Glomerular visceral epithelial cell (primary cell): Measurements from ENCODE around the gene PPP2R2C.

Source experiments
- DNase-seq: peaks from one replicate; pipeline ENCODE4 v3.0.0-alpha.2; 2016; ENCODE audit errors: extremely low spot score

PPP2R2C gene

DNA sequence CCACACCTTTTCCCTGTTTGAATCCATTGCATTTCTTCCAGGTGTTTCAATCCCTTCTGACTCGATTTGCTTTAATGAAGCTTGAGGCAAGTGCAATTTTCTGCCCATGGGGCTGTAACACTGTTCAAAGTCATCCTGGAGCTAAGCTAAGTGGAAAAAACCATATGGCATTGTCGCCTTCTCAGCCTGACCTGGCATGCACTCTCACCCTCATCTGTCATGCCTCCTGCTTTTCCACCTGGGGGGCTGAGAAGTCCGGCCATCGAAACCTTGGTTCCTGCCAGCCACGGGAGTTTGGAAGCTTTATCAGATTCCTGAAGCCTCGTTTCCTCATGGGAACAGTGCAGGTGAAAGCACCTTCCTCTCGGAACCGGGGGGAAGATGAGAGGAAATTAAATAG, 164.5 kb downstream of the PPP2R2C start:
- DNase-seq = no peak

DNA sequence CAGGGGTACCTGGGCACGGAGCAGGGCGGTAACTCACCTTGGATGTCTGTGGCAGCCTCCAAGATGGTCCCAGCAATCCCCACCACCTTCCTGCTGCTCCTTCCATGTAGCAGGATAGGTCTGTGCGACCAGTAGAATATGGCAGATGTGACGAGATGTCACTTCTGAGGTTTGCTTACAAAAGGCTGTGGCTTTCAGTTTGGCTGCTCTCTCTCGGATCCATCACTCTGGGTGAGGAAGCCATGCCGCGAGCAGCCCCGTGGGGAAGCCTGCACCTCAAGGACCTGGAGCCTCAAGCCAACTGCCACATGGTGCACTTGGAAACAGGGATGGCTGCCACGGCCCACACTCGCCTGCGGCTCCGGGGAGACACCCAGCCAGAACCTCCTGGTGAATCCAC, 165.2 kb downstream of the PPP2R2C start:
- no peak for DNase-seq

GRCh38 chr4:6306299-6306698, 166.1 kb downstream of the PPP2R2C start:
- no peak for DNase-seq

- no peak for DNase-seq
These were observed 168.5 kb downstream of the PPP2R2C start for GRCh38 chr4:6303943-6304342.

GRCh38 chr4:6302869-6303268, 169.5 kb downstream of the PPP2R2C start:
- no peak for DNase-seq

- DNase-seq = no peak
These were observed 170.5 kb downstream of the PPP2R2C start for GRCh38 chr4:6301732-6302442.

GRCh38 chr4:6301051-6301731, 171.2 kb downstream of the PPP2R2C start:
- DNase-seq = no peak

DNA sequence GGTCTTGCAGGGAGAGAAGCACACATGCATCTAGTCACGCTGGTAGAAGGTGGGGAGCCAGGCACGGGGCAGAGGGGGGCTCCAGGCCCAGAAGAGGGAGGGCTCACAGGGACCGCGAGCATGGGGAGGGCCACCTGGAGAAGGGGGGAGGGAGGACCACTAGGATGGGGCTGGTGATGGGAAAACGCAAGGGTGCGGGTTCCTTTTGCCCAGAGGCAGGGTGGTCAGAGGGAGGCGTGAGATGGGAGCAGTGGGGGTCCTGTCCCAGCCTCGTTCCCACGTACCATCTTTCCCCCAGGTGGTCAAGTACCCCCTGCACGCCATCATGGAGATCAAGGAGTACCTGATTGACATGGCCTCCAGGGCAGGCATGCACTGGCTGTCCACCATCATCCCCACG, 172.1 kb downstream of the PPP2R2C start:
- no peak for DNase-seq

DNA sequence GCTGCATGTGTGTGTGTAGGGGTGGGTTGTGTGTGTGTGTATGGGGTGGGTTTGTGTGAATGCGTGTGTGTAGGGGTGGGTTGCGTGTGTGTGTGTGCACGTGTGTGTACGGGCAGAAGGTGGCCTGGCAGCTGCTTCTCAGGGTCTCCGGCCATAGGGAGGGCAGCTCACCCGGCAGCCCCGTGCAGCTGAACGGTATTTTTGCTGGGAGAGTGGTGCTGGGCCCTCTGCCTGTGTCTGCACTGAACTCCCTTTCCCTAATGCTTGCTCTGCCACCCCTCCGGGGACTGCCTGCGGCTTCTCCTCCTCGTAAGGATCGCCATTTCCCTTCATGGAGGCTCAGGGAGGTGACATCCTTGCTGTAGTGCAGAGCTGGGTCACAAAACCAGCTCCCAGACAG, 172.5 kb downstream of the PPP2R2C start:
- DNase-seq = no peak

GRCh38 chr4:6298852-6299251, 173.6 kb downstream of the PPP2R2C start:
- no peak for DNase-seq

GRCh38 chr4:6298035-6298434, 174.4 kb downstream of the PPP2R2C start:
- no peak for DNase-seq

- DNase-seq = no peak
These were observed 175.1 kb downstream of the PPP2R2C start for GRCh38 chr4:6297266-6297815.

DNA sequence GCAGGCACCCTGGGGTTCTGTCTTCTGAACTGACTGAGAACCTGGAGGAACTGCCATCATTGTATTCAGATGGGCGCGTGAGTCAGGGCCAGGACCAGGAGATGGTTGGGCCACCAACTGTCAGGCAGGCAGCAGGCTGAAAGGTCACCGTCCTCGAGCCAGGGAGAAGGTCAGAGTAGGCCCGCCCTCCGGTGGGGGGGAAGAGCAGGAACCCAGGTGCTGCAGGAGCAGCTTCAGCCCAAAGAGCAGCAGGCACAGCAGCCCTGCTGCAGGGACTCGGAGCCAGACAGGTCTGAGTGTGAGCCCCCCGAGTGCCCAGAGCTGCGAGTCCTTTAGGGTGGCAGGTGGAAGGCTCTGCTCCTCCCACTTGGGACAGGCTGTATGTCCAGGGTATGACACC, 176.4 kb downstream of the PPP2R2C start:
- no peak for DNase-seq

DNA sequence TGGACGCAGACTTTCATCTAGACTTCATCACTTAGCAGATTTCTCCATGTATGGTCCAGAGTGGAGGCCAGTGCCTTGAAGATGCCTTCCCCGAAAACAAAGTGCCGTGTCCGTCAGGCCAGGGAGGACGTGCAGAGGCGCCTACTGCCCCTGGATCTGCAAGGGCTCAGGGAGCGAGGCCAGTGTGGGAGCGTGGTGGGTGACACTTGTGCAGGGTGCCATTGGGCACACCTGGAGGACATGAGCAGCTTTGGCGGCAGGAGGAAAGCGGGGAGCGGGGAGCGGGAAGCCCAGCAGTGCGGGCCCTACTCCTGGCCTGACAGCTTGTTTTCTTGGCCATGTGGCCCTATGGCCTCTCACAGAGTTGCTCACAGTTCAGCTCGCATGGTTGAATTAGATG, 176.9 kb downstream of the PPP2R2C start:
- DNase-seq = no peak

- no peak for DNase-seq
These were observed 177.6 kb downstream of the PPP2R2C start for GRCh38 chr4:6294705-6295421.

GRCh38 chr4:6293661-6294060, 178.8 kb downstream of the PPP2R2C start:
- DNase-seq = no peak

GRCh38 chr4:6293097-6293445, 179.3 kb downstream of the PPP2R2C start:
- no peak for DNase-seq

- no peak for DNase-seq
These were observed 179.9 kb downstream of the PPP2R2C start for GRCh38 chr4:6292376-6293096.

- no peak for DNase-seq
These were observed 180.6 kb downstream of the PPP2R2C start for GRCh38 chr4:6291784-6292297.

DNA sequence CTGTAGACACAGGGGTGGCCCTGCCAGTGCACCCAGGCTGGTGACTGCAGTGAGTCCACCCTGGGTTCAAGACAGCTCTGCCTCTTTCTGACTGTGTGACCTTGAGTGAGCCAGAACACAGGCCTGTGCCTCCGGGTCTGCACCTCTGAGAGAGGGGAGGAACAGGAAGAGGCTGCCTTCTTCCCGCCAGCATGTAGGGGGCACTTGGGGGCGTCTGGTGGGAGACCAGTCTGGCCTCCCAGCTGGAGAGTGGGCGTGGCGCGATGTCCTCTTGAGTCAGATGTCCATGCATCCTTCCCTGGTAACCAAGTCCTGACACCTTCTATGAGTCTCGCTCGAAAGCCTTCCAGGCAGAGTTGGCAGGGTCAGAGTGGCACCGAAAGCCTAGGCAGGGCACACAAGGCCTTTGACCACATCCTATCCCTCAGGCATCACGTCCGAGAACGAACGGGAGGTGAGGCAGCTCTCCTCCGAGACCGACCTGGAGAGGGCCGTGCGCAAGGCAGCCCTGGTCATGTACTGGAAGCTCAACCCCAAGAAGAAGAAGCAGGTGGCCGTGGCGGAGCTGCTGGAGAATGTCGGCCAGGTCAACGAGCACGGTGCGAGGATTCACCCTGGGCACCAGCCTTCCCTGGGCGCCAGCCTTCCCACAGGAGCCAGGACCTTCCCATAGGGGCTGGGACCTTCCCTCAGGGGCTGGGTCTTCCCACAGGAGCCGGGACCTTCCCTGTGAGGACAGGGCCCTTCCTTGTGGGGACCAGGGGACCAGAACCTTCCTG, 181.5 kb downstream of the PPP2R2C start:
- DNase-seq = no peak

DNA sequence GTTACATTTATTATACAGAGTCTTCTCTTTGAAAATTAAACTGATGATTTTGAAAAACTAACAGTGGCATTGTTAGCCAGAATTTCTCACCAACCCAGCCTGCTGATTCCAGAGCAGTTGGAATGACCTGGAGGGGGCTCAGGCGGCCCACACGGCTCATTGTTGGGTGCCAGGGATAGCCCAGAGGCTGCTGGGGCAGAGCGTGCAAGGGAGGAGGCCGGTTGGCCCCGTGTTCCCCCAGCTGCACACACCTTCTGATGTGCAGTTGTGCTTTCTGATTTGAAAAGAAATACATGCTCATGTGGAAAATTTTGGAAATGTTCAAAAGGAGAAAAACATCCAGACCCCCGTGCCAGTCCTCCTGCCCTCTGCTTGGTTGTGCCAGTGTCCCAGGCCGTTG, 182.2 kb downstream of the PPP2R2C start:
- no peak for DNase-seq
